ENCODE measurements around the gene FIGNL2. TPM values are rescaled to one million over a fixed set of nuclear protein-coding genes. Genes with fewer than 3 reads are reported as not detected.

The FIGNL2 gene
- polyA plus RNA-seq, 2 of the 4 experiments (the other 2 are of a cell fraction), result 0.26 to 0.46 TPM

GRCh38 chr12:51792417-51792816 lies 56.1 kb downstream of the FIGNL2 start:
- Histone ChIP-seq H3K4me3 (no peak overlapping the region), H3K27ac (no peak overlapping the region), H3K4me1 (no peaks in the 10 kb centered on the region), H3K4me2 (no peak overlapping the region), H3K9me3 (no peaks in the 10 kb centered on the region)
- ATAC-seq (no peak), FAIRE-seq (no peak), DNase-seq (ENCODE audit: low read depth in 1 of 2, low spot score in 1 of 2) (no peak)
- 93% methylated on average over 5 of the region's 5 CpGs for WGBS (ENCODE audit: missing lambda C conversion rate)
- TF ChIP-seq RAD21 (conservative IDR thresholded peaks at IDR 0.05 in 1 of 2, IDR thresholded peaks at IDR 0.05 in 1 of 2), result no peak
- TF ChIP-seq KDM1A (IDR thresholded peaks at IDR 0.05; ENCODE audit: low read depth), result no peak
- no peak for TF ChIP-seq ZFP36 (IDR thresholded peaks at IDR 0.05; ENCODE audit: borderline replicate concordance, partially characterized antibody)
- no peak for TF ChIP-seq RNF2 (IDR thresholded peaks at IDR 0.05; ENCODE audit: borderline replicate concordance, low read depth)
- TF ChIP-seq RFX5 (IDR thresholded peaks at IDR 0.05), result no peak
- no peak for TF ChIP-seq PBX3 (IDR thresholded peaks at IDR 0.05)
- no peak for TF ChIP-seq REST (IDR thresholded peaks at IDR 0.05)
- TF ChIP-seq GATA3 (IDR thresholded peaks at IDR 0.05; ENCODE audit: borderline replicate concordance), result no peak
- TF ChIP-seq NPAS2 (CRISPR knock-in tag; IDR thresholded peaks at IDR 0.05; ENCODE audit: borderline replicate concordance), result no peak
- no peak for TF ChIP-seq FOSL2 (IDR thresholded peaks at IDR 0.05)
- TF ChIP-seq FOSL2 (CRISPR knock-in tag; IDR thresholded peaks at IDR 0.05), result no peak
- no peak for TF ChIP-seq EHF (CRISPR knock-in tag; IDR thresholded peaks at IDR 0.05)
- TF ChIP-seq CHD4 (IDR thresholded peaks at IDR 0.05; ENCODE audit: borderline replicate concordance), result no peak
- no peak for TF ChIP-seq SREBF2 (IDR thresholded peaks at IDR 0.05)
- no peak for TF ChIP-seq MAZ (IDR thresholded peaks at IDR 0.05; ENCODE audit: borderline replicate concordance, low read depth, low read length)
- TF ChIP-seq POLR2A (IDR thresholded peaks at IDR 0.05; ENCODE audit: low read length), result no peak
- no peak for TF ChIP-seq JUN (IDR thresholded peaks at IDR 0.05)
- ChIA-PET POLR2A (interaction anchor here (0.7 kb wide), 1 partner anchor 12 kb away, joined by 3 read pairs; no protein-coding TSS in a partner anchor), CTCF (interaction anchor here (0.7 to 1.8 kb wide), 6 partner anchors 10 to 262 kb away, joined by 3 to 6 read pairs (median 3); a partner anchor contains a TSS)

- TF ChIP-seq RAD21 (conservative IDR thresholded peaks at IDR 0.05 in 1 of 2, IDR thresholded peaks at IDR 0.05 in 1 of 2) (no peak), CTCF (IDR thresholded peaks at IDR 0.05) (no peak)
- DNase-seq (ENCODE audit: low read depth in 1 of 2, low spot score in 1 of 2) (no peak), ATAC-seq (peak; percentile 57 to 62; a peak in 4 of 6 replicates), FAIRE-seq (no peak)
- no peak overlapping the region for H3K4me2 ChIP-seq
- H3K9me3 ChIP-seq, result no peaks in the 10 kb centered on the region
- CTCF ChIA-PET, result interaction anchor here (0.8 to 2.3 kb wide), 4 partner anchors 15 to 368 kb away, joined by 3 to 8 read pairs (median 4); no protein-coding TSS in a partner anchor
- H3K4me3 ChIP-seq, result no peak overlapping the region
- no peaks in the 10 kb centered on the region for H3K4me1 ChIP-seq
- 65% methylated on average over 6 of the region's 6 CpGs for WGBS (ENCODE audit: missing lambda C conversion rate)
- POLR2A ChIA-PET, result no interaction called here
- no peak overlapping the region for H3K27ac ChIP-seq
Observed at GRCh38 chr12:51788876-51789275, 59.6 kb downstream of the FIGNL2 start.

All from A549 (cell line).